Loucy (cell line): ENCODE results near the gene KHK.
A peak's percentile ranks its signal among the peaks of the same experiment; 100 is the strongest.

Experiments
- H2AFZ ChIP-seq: fragments of 200-600 bp; sonication (generic); 2 replicates; pipeline ENCODE4 v1.6.0; 2016; ENCODE audit warnings: antibody characterized with exemption, mild to moderate bottlenecking, low read length, moderate library complexity
- H3F3A ChIP-seq: fragments of 200-600 bp; 2 replicates; pipeline ENCODE4 v1.6.0; 2016; ENCODE audit warnings: antibody characterized with exemption, low read depth, mild to moderate bottlenecking
- H3K27me3 ChIP-seq: fragments of 200-600 bp; sonication (generic); 2 replicates; pipeline ENCODE4 v1.6.1; 2014; ENCODE audit warnings: low read length, mild to moderate bottlenecking; ENCODE audit not compliant: insufficient read depth, poor library complexity, severe bottlenecking
- H3K36me3 ChIP-seq: fragments of 200-600 bp; sonication (generic); 2 replicates; pipeline ENCODE4 v1.6.1; 2016; ENCODE audit warnings: low read length; ENCODE audit not compliant: insufficient read depth
- H3K4me1 ChIP-seq: fragments of 200-600 bp; sonication (generic); 2 replicates; pipeline ENCODE4 v1.5.1; 2014; ENCODE audit warnings: low read length, mild to moderate bottlenecking; ENCODE audit not compliant: insufficient read depth, poor library complexity, severe bottlenecking
- H3K4me2 ChIP-seq: fragments of 200-600 bp; sonication (generic); 2 replicates; pipeline ENCODE4 v1.6.0; 2014; ENCODE audit warnings: antibody characterized with exemption, low read length, low read depth, mild to moderate bottlenecking; ENCODE audit not compliant: poor library complexity, severe bottlenecking
- H3K4me3 ChIP-seq: fragments of 200-600 bp; sonication (generic); 2 replicates; pipeline ENCODE4 v1.5.1; 2014; ENCODE audit warnings: low read length, mild to moderate bottlenecking, mixed read lengths; ENCODE audit not compliant: poor library complexity, severe bottlenecking
- H3K79me2 ChIP-seq: fragments of 200-600 bp; sonication (generic); 2 replicates; pipeline ENCODE4 v1.6.1; 2014; ENCODE audit warnings: low read length; ENCODE audit not compliant: insufficient read depth
- H3K9ac ChIP-seq: fragments of 200-600 bp; sonication (generic); 2 replicates; pipeline ENCODE4 v1.6.0; 2014; ENCODE audit warnings: mild to moderate bottlenecking, low read depth, low read length, moderate library complexity; ENCODE audit not compliant: poor library complexity, severe bottlenecking
- H3K9me2 ChIP-seq: fragments of 200-600 bp; sonication (generic); replicated peaks from 2 replicates; pipeline ENCODE4 v1.6.1; 2016; ENCODE audit warnings: low read depth, low read length, mixed read lengths
- H3K9me3 ChIP-seq: fragments of 200-600 bp; sonication (generic); 2 replicates; pipeline ENCODE4 v1.6.1; 2014; ENCODE audit warnings: mild to moderate bottlenecking, antibody characterized with exemption, low read length, low read depth; ENCODE audit not compliant: insufficient read depth
- H4K20me1 ChIP-seq: fragments of 200-600 bp; sonication (generic); 2 replicates; pipeline ENCODE4 v1.6.0; 2014; ENCODE audit warnings: antibody characterized with exemption, low read length, mild to moderate bottlenecking; ENCODE audit not compliant: insufficient read depth, poor library complexity, severe bottlenecking
- EZH2phosphoT487 ChIP-seq: fragments of 200-600 bp; IDR thresholded peaks from 2 replicates; pipeline ENCODE4 v1.6.1; 2018; ENCODE audit warnings: antibody characterized with exemption, mild to moderate bottlenecking, moderate library complexity, borderline replicate concordance
- TF ChIP-seq, protein P1 (sequence below): fragments of 200-600 bp; sonication (generic); conservative IDR thresholded peaks from 2 replicates; pipeline ENCODE4 v1.5.1; 2014; ENCODE audit warnings: mild to moderate bottlenecking, antibody characterized with exemption, low read length

Gene KHK

GRCh38 chr2:27085673-27086089, 891 bp upstream of the KHK start:
- Histone ChIP-seq H3K9ac (peak overlapping the region; percentile 79), H3F3A (peaks cover 7% of the 10 kb centered on the region; the same call in 1 of the 2 replicates), H4K20me1 (no peaks in the 10 kb centered on the region), H3K9me3 (no peaks in the 10 kb centered on the region), H3K79me2 (peaks cover 21% of the 10 kb centered on the region; the same call in 1 of the 2 replicates), H3K27me3 (no peaks in the 10 kb centered on the region), H3K4me3 (peak overlapping the region; percentile 78), H3K4me2 (peak overlapping the region; percentile 69), H2AFZ (peak overlapping the region; percentile 76; the same call in 1 of the 2 replicates), H3K4me1 (peaks cover 50% of the 10 kb centered on the region), H3K9me2 (no peaks in the 10 kb centered on the region), H3K36me3 (no peaks in the 10 kb centered on the region)
- TF ChIP-seq, protein P1, sequence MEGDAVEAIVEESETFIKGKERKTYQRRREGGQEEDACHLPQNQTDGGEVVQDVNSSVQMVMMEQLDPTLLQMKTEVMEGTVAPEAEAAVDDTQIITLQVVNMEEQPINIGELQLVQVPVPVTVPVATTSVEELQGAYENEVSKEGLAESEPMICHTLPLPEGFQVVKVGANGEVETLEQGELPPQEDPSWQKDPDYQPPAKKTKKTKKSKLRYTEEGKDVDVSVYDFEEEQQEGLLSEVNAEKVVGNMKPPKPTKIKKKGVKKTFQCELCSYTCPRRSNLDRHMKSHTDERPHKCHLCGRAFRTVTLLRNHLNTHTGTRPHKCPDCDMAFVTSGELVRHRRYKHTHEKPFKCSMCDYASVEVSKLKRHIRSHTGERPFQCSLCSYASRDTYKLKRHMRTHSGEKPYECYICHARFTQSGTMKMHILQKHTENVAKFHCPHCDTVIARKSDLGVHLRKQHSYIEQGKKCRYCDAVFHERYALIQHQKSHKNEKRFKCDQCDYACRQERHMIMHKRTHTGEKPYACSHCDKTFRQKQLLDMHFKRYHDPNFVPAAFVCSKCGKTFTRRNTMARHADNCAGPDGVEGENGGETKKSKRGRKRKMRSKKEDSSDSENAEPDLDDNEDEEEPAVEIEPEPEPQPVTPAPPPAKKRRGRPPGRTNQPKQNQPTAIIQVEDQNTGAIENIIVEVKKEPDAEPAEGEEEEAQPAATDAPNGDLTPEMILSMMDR: peak; percentile 42
- TF ChIP-seq EZH2phosphoT487: no peak

GRCh38 chr2:27086090-27086723, 365 bp upstream of the KHK start:
- peak overlapping the region; percentile 76 for H2AFZ ChIP-seq
- TF ChIP-seq, protein P1: peak; percentile 59
- no peak for TF ChIP-seq EZH2phosphoT487
- H3K9me2 ChIP-seq: no peaks in the 10 kb centered on the region
- peak overlapping the region; percentile 78 for H3K4me3 ChIP-seq
- H3F3A ChIP-seq: peaks cover 7% of the 10 kb centered on the region; the same call in 1 of the 2 replicates
- no peaks in the 10 kb centered on the region for H3K9me3 ChIP-seq
- no peaks in the 10 kb centered on the region for H3K36me3 ChIP-seq
- peaks cover 47% of the 10 kb centered on the region for H3K4me1 ChIP-seq
- H4K20me1 ChIP-seq: no peaks in the 10 kb centered on the region
- peak overlapping the region; percentile 92 for H3K4me2 ChIP-seq
- peaks cover 21% of the 10 kb centered on the region; the same call in 1 of the 2 replicates for H3K79me2 ChIP-seq
- H3K9ac ChIP-seq: peak overlapping the region; percentile 79
- no peaks in the 10 kb centered on the region for H3K27me3 ChIP-seq

DNA sequence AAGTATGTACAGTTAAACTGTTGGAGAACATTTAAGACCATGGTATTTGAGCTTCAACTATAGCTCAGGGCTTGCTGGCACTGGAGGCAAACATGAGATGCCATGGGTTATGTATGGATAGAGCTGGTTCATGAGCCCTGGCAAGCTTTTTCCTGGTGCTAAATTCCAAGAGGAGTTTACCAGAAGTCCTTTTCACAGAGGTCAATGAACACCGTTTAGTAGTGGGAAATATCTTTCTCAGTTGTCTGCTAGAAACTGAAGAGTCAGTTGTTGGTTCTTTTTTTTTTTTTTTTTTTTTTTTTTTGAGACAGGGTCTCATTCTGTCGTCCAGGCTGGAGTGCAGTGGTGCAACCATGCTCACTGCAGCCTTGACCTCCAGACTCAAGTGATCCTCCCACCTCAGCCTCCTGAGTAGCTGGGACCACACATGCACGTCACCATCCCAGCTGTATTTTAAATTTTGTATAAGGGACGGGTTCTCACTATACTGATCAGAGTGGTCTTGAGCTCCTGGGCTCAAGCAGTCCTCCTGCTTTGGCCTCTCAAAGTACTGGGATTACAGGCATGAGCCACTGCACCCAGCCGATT, 1.3 kb downstream of the KHK start:
- Histone ChIP-seq H3K9me2 (no peaks in the 10 kb centered on the region), H3K9me3 (no peaks in the 10 kb centered on the region), H3K4me3 (peak overlapping the region; percentile 78), H3F3A (no peaks in the 10 kb centered on the region), H4K20me1 (no peaks in the 10 kb centered on the region), H3K4me2 (peak overlapping the region; percentile 92), H3K36me3 (no peaks in the 10 kb centered on the region), H3K4me1 (peaks cover 35% of the 10 kb centered on the region), H2AFZ (no peak overlapping the region), H3K9ac (peak overlapping the region; percentile 55), H3K27me3 (no peaks in the 10 kb centered on the region), H3K79me2 (peaks cover 13% of the 10 kb centered on the region; the same call in 1 of the 2 replicates)
- TF ChIP-seq, protein P1: no peak
- no peak for TF ChIP-seq EZH2phosphoT487
